DMS114 treated with DMSO at 0.1 percent for 48 hours (cell line): ENCODE results near the gene NEURL1B.

Experiments used
- DNase-seq: peaks from one replicate; lab custom pipeline; 2025; ENCODE audit not compliant: unreplicated experiment; lab: John Stamatoyannopoulos, UW

NEURL1B gene

GRCh38 chr5:172713809-172714490 lies 72.9 kb downstream of the NEURL1B start:
- DNase-seq: no peak

DNA sequence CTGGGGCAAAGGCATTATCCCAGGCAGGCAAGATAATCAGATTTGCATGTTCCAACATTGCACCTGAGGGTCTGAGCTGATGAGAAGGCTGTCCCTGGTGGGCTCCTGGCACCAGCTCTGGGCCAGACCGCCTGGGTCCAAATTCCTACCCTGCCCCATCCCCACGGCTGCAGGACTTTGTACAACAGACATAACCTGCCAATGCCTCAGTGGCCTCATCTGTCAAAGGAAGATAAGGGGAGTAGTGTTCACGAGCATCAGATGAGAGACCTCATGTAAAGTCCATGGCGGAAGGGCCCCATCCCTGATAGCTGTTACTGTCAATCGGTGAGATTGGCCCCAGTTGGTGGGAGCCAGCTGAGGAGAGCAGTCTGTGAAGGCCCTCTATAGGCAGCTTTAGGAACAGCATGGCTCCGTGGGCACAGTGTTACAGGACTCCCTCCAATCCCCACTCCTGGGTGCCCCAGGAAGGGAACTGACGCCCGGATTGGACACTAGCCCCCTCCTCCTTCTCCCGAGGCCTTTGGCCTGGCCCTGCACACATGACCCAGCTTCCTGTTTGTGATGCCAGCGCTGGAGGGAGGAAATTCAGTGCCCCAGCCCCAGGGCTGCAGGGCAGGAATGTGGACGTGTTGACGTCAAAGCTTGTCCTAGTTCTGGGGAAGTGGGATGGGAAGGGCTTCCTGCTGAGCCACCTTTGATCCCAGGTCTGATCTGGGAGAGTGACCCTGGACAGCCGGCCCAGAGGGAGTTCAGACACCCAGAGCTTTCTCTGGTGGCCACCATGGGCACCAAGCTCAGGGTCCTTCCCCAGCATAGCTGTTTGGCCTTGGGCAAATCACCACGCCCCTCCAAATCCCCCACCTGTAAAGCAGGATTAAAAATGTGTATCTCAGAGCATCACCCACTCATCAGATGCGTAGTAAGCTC lies 73.7 kb downstream of the NEURL1B start:
- peak; percentile 41 for DNase-seq

- no peak for DNase-seq
These were observed 74.3 kb downstream of the NEURL1B start for GRCh38 chr5:172715421-172715780.

- DNase-seq: no peak
These were observed 75.0 kb downstream of the NEURL1B start for GRCh38 chr5:172715931-172716682.

- peak; percentile 44 for DNase-seq
These were observed 75.8 kb downstream of the NEURL1B start for GRCh38 chr5:172716796-172717313.

- no peak for DNase-seq
These were observed 76.6 kb downstream of the NEURL1B start for GRCh38 chr5:172717481-172718195.

DNA sequence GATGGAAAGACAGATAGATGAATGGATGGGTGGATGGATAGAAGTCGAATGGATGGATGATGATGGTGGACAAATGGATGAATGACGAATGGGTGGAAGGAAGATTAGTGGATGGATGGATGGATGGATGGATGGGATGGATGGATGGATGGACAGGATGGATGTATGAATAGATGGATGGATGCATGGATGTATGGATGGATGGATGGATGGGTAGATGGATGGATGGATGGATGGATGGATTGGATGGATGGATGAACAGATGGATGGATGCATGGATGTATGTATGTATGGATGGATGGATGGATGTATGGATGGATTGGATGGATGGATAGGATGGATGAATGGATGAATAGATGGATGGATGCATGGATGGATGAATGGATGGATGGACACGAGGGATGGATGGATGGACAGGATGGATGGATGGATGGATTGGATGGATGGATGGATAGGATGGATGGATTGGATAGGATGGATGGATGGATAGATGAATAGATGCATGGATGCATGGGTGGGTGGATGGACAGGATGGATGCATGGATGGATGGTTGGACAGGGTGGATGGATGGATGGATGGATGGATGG lies 77.6 kb downstream of the NEURL1B start:
- DNase-seq: no peak

- no peak for DNase-seq
These were observed 78.1 kb downstream of the NEURL1B start for GRCh38 chr5:172719211-172719610.

DNA sequence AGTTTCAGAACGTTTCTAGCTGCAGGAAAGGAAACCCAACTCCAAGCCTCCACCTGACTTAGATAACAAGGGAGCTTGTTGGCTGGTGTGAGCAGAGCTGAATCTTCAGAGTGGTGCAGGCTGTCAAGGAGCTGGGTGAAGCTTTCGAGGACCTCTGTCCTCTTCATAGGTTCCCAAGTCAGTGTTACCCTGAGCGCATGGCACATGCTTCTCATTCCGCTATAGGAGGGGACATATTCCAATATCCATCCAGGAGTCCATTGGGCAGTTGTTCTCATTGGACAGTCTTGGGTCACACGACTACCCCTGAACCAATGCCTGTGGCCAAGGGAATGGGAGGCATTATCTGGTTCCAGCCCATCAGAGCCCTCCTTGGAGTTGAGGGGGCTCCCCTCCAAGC lies 79.6 kb downstream of the NEURL1B start:
- DNase-seq: no peak

GRCh38 chr5:172721455-172722326 lies 80.6 kb downstream of the NEURL1B start:
- no peak for DNase-seq

GRCh38 chr5:172722327-172722815 lies 81.3 kb downstream of the NEURL1B start:
- DNase-seq: no peak

GRCh38 chr5:172723508-172723907 lies 82.4 kb downstream of the NEURL1B start:
- DNase-seq: no peak

DNA sequence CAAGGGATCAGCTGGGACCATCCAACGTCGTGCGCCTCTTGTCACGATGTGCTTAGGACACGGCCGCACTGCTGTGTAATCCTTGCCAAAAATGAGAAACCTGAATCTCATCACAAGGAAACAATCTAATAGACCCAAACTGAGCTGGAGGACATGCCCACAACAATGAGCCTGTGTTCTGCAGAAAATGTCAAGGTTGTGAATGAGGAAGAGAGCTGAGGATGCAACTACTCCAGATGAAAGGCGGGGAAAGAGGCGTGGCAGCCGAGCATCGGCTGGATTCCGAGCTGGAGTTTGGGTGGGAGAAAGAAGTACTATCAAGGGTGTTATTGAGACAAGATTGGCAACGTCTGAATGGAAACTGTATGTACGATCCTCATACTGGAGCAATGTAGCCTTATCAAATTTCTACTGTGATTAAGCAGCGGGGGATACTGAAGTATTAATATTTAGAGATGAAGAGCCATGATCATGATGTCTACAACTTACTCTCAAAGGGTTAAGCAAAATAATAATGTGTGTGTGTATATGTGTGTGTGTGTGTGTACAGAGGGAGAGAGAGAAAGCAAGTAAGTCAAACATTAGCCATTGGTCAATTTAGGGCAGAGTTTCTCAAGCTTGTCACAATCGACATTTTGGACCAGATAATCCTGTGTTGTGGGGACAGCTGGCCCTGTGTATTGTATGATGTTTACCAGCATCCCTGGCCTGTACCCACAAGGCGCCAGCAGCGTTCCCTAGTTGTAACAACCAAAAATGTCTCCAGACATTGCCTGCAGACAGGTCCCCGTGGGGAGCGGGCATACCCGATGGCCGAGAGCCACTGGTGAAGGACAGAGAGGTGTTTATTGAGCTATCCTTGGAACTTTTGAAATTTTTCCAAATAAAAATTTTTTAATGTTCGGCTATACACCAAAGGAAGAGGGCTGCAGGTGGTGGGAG lies 83.5 kb downstream of the NEURL1B start:
- no peak for DNase-seq

GRCh38 chr5:172725273-172725672 lies 84.2 kb downstream of the NEURL1B start:
- no peak for DNase-seq

DNA sequence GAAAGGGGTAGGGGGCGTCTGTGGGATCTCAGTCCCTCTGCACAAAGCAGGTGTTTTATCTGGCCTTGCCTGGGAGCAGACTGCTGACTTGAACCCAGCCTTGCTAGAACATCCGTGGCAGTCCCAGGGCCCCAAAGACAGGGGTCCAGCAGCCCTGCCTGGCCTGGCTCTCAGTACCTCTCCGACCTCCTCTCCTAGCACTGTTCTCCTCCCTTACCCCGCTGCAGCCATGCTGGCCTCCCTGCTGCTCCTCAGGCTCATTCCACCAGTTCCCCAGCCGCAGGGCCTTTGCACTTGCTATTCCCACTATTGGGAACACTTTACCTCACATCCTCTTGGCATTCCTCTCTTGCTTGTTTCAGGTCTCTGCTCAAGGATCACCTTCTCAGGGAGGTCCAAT lies 84.7 kb downstream of the NEURL1B start:
- DNase-seq: no peak

GRCh38 chr5:172726966-172727365 lies 85.9 kb downstream of the NEURL1B start:
- no peak for DNase-seq

DNA sequence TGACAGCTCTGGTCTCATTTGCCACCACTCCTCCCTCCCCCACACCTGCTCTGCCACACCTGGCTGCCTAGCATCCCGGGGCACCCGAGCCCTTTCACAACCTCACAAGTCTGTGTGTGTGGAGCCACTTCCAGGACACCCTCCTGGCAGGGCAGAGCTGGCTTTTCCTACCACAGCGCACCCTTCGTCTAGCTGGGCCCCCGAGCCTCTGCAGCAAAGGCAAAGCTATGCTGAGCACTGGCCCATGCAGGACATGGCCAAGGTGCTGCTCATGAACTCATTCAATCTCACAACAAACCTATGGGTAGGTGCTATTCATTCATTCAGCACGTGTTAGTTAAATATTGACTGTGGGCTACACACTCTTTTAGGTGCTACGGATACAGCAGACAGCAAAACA lies 86.5 kb downstream of the NEURL1B start:
- DNase-seq: no peak
